ENCODE measurements around the gene PRSS53.
"Not testable (repeated sequence)": the region's sequence is repeated elsewhere in the genome, so short reads cannot be mapped to it uniquely, and the experiment has no call there.

Gene PRSS53
- 3.1 to 6.0 (median 5.8) reads per million in 3 experiments for total RNA-seq

- DNase-seq, result no peak
Measured at GRCh38 chr16:31088459-31089183, at the start of gene PRSS53. Gene PRSS53, minus strand, starts transcription at chr16:31088943. Its CDS starts 134 bp downstream, at chr16:31088809.

- DNase-seq, result not testable (repeated sequence)
Measured at GRCh38 chr16:31136822-31137499, 48.2 kb upstream of the PRSS53 start.

- no peak for DNase-seq
Measured at GRCh38 chr16:31136287-31136662, 47.5 kb upstream of the PRSS53 start.

- DNase-seq, result no peak
Measured at GRCh38 chr16:31135535-31136286, 47.0 kb upstream of the PRSS53 start, which contains the start of gene PRSS8. Gene PRSS8, minus strand, starts transcription at chr16:31135727. Its CDS starts 229 bp downstream, at chr16:31135498.

- no peak for DNase-seq
Measured at GRCh38 chr16:31134625-31135534, 46.1 kb upstream of the PRSS53 start.

- DNase-seq, result no peak
Measured at GRCh38 chr16:31134091-31134571, 45.4 kb upstream of the PRSS53 start.

GRCh38 chr16:31133046-31133501 is 44.3 kb upstream of the PRSS53 start:
- DNase-seq, result no peak

- no peak for DNase-seq
Measured at GRCh38 chr16:31132303-31132979, 43.7 kb upstream of the PRSS53 start.

GRCh38 chr16:31131841-31132271 is 43.1 kb upstream of the PRSS53 start:
- no peak for DNase-seq

GRCh38 chr16:31131416-31131815 is 42.7 kb upstream of the PRSS53 start:
- DNase-seq, result no peak

GRCh38 chr16:31130899-31131298 is 42.2 kb upstream of the PRSS53 start:
- no peak for DNase-seq

GRCh38 chr16:31130336-31130891 is 41.7 kb upstream of the PRSS53 start:
- no peak for DNase-seq

GRCh38 chr16:31129568-31130335 is 41.0 kb upstream of the PRSS53 start:
- DNase-seq, result no peak

GRCh38 chr16:31128711-31129567 is 40.2 kb upstream of the PRSS53 start:
- DNase-seq, result no peak

GRCh38 chr16:31127182-31127581 is 38.4 kb upstream of the PRSS53 start:
- no peak for DNase-seq

GRCh38 chr16:31125844-31126243 is 37.1 kb upstream of the PRSS53 start:
- DNase-seq, result no peak

- DNase-seq, result no peak
Measured at GRCh38 chr16:31120129-31120528, 31.4 kb upstream of the PRSS53 start.

GRCh38 chr16:31118223-31119155 is 29.7 kb upstream of the PRSS53 start:
- DNase-seq, result no peak
